Common myeloid progenitor, CD34-positive (primary cell): ENCODE results near the gene CASP2.

Experiments used
- CTCF ChIA-PET: fragments of 350-600 bp; sonication (Branson Sonifier 250); formaldehyde crosslinking; loops from one replicate; lab custom pipeline; 2021; ENCODE audit warnings: antibody characterized with exemption; lab: Charles Lee
- POLR2A ChIA-PET: fragments of 350-600 bp; sonication (Branson Sonifier 250); formaldehyde crosslinking; loops from one replicate; lab custom pipeline; 2021; ENCODE audit warnings: antibody characterized with exemption; lab: Charles Lee
- DNase-seq, 3 donors: peaks; one replicate each; pipeline versions ENCODE4 v3.0.0 to v3.0.0-alpha.2; 2013
- H3K27ac ChIP-seq, 2 experiments: 1 replicate in 1 of 2; 2 replicates in 1 of 2; pipeline ENCODE4 v1.7.0; 2013; ENCODE audit warnings: inconsistent platforms in 2 of 2, low read length in 2 of 2, mild to moderate bottlenecking in 2 of 2, low read depth in 1 of 2, moderate library complexity in 1 of 2; ENCODE audit not compliant: severe bottlenecking in 2 of 2, insufficient read depth in 1 of 2, poor library complexity in 1 of 2
- H3K27me3 ChIP-seq, 5 experiments: replicated peaks in 2 of 5; 1 replicate in 3 of 5; 2 replicates in 2 of 5; pipeline versions ENCODE4 v1.6.1 to v1.7.0; 2013; ENCODE audit warnings: low read length in 4 of 5, mild to moderate bottlenecking in 2 of 5, moderate library complexity in 2 of 5, inconsistent platforms in 1 of 5; ENCODE audit not compliant: insufficient read depth in 5 of 5, control insufficient read depth in 4 of 5
- H3K36me3 ChIP-seq, 4 experiments: 1 replicate in 2 of 4; 2 replicates in 2 of 4; pipeline versions ENCODE4 v1.6.1 to v1.7.0; 2013; ENCODE audit warnings: low read length in 3 of 4, control low read depth in 1 of 4, mild to moderate bottlenecking in 1 of 4; ENCODE audit not compliant: control insufficient read depth in 4 of 4, insufficient read depth in 4 of 4
- H3K4me1 ChIP-seq, 4 experiments: 1 replicate in 3 of 4; 2 replicates in 1 of 4; pipeline versions ENCODE4 v1.6.1 to v1.7.1; 2013; ENCODE audit warnings: low read length in 3 of 4, mild to moderate bottlenecking in 3 of 4, control low read depth in 1 of 4, inconsistent platforms in 1 of 4, moderate library complexity in 1 of 4; ENCODE audit not compliant: control insufficient read depth in 4 of 4, insufficient read depth in 4 of 4; ENCODE audit errors: control extremely low read depth in 1 of 4
- H3K4me3 ChIP-seq, 7 experiments: 1 replicate in 4 of 7; 2 replicates in 3 of 7; pipeline versions ENCODE4 v1.5.1 to v1.7.0; 2013; ENCODE audit warnings: mild to moderate bottlenecking in 7 of 7, low read length in 6 of 7, moderate library complexity in 6 of 7, inconsistent platforms in 2 of 7, low read depth in 2 of 7, control low read depth in 1 of 7; ENCODE audit not compliant: insufficient read depth in 4 of 7, control insufficient read depth in 1 of 7; ENCODE audit errors: extremely low read depth in 1 of 7
- H3K9me3 ChIP-seq, 5 experiments: 1 replicate in 4 of 5; 2 replicates in 1 of 5; pipeline versions ENCODE4 v1.6.1 to v1.7.1; 2013; ENCODE audit warnings: low read length in 4 of 5, mild to moderate bottlenecking in 2 of 5, inconsistent platforms in 1 of 5, low read depth in 1 of 5, moderate library complexity in 1 of 5; ENCODE audit not compliant: control insufficient read depth in 4 of 5, insufficient read depth in 2 of 5; ENCODE audit errors: control extremely low read depth in 1 of 5
- WGBS: methylation state at CpG from one replicate; pipeline ENCODE4 v1.1.5; 2013; ENCODE audit not compliant: insufficient coverage; 5-methylcytosine and 5-hydroxymethylcytosine counted together

CASP2 gene

DNA sequence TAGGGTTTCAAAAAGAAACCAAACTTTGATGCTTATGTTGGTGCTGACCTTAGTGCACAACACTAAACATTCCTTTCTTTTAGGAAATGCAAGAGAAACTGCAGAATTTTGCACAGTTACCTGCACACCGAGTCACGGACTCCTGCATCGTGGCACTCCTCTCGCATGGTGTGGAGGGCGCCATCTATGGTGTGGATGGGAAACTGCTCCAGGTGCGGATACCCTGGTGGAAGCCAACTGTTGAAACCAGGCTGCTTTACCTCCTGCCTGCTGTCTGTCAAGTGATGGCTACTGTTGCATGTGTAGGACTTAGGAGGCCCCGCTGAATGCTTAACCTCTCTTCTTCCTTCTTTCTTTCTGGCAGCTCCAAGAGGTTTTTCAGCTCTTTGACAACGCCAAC is 11.7 kb downstream of the CASP2 start:
- Histone ChIP-seq H3K27ac (peak overlapping the region; percentile 95 to 98), H3K36me3 (peaks cover 31 to 87% (median 57%) of the 10 kb centered on the region in 4 experiments), H3K9me3 (no peaks in the 10 kb centered on the region), H3K4me1 (peaks cover 45 to 71% (median 60%) of the 10 kb centered on the region in 4 experiments), H3K27me3 (no peaks in the 10 kb centered on the region), H3K4me3 (no peak overlapping the region)
- DNase-seq: peak; percentile 34 to 61 (median 49)
- ChIA-PET CTCF (interaction anchor here (0.7 to 5.1 kb wide), 15 partner anchors 9 to 84 kb away, joined by 3 to 44 read pairs (median 5); partner anchors contain the start of gene CASP2), POLR2A (no interaction called here)
- 82% methylated on average over 8 of the region's 8 CpGs for WGBS

DNA sequence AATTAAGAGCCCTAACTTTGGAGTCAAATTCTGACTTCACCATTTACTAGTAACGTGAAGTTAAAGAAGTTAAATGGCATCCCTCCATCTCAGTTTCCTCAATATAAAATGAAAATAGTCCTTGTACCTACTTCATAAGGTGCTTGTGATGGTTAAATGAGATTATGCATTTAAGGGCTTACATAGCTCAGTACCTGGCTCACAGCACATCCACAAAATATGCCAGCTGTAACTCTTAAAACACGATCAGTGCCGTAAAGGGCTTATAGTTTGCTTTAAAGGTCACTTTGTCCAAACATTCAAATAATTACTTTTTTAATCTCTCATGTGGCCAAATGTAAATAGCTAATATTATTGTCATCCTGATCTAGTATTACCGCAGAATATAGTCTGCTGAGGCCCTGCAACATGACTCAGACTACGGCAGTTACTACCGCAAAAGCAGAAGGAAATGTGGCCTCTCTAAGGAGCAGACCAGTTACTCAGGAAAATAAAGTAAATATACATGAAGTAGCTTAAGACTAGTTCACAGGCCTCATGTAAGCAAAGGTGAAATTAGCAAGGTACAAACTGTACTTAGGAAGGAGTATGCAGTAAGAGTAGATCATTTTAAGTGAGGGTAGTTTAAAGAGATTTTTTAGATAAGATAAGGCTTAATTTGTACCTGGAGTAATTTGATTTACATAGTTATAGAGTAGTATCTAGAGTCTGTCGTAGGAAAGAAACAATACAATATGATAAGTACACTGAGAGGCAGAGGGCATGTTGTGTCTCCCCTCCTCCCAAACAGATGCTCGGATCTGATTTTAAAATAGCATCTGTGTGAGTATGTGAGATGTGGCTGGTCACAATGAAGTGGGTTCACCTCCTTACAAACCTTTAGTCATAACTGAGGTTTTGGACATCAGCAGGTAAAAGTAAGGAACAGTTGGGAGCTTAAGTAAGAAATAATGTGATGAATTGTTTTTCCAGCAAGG is 13.1 kb downstream of the CASP2 start:
- ChIA-PET CTCF (interaction anchor here (0.7 to 5.1 kb wide), 15 partner anchors 8 to 87 kb away, joined by 3 to 44 read pairs (median 5); partner anchors contain the start of gene GSTK1), POLR2A (interaction anchor here (0.8 to 1.3 kb wide), 4 partner anchors 9 to 79 kb away, joined by 3 to 6 read pairs (median 4); partner anchors contain the start of gene GSTK1)
- Histone ChIP-seq H3K4me1 (peaks cover 38 to 69% (median 47%) of the 10 kb centered on the region in 4 experiments), H3K4me3 (peak overlapping the region in 4 of 7 experiments; percentile 4 to 53 (median 40)), H3K9me3 (no peaks in the 10 kb centered on the region), H3K36me3 (peaks cover 23 to 85% (median 56%) of the 10 kb centered on the region in 4 experiments), H3K27ac (peak overlapping the region; percentile 95 to 98), H3K27me3 (no peaks in the 10 kb centered on the region)
- peak; percentile 86 to 97 (median 95) for DNase-seq
- WGBS: 5% methylated on average over 7 of the region's 8 CpGs

DNA sequence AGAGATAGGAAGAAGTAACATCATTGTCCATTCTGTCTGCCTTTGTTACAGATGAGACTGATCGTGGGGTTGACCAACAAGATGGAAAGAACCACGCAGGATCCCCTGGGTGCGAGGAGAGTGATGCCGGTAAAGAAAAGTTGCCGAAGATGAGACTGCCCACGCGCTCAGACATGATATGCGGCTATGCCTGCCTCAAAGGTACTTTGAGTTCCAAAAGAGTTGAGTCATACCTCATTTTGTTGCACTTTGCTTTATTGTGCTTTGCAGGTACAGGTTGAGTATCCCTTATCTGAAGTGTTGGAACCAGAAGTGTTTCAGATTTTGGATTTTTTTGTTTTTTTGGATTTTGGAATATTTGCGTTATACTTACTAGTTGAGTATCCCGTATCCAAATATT is 15.6 kb downstream of the CASP2 start:
- Histone ChIP-seq H3K9me3 (no peaks in the 10 kb centered on the region), H3K4me1 (peaks cover 33 to 75% (median 52%) of the 10 kb centered on the region in 4 experiments), H3K36me3 (peaks cover 24 to 89% (median 56%) of the 10 kb centered on the region in 4 experiments), H3K27me3 (no peaks in the 10 kb centered on the region), H3K27ac (no peak overlapping the region), H3K4me3 (no peak overlapping the region)
- 93% methylated on average over 8 of the region's 10 CpGs for WGBS
- POLR2A ChIA-PET: interaction anchor here (0.6 kb wide), 1 partner anchor 111 kb away, joined by 3 read pairs; no protein-coding TSS in a partner anchor
- CTCF ChIA-PET: interaction anchor here (0.9 to 7.5 kb wide), 4 partner anchors 9 to 71 kb away, joined by 3 to 108 read pairs (median 4); no protein-coding TSS in a partner anchor
- no peak for DNase-seq

DNA sequence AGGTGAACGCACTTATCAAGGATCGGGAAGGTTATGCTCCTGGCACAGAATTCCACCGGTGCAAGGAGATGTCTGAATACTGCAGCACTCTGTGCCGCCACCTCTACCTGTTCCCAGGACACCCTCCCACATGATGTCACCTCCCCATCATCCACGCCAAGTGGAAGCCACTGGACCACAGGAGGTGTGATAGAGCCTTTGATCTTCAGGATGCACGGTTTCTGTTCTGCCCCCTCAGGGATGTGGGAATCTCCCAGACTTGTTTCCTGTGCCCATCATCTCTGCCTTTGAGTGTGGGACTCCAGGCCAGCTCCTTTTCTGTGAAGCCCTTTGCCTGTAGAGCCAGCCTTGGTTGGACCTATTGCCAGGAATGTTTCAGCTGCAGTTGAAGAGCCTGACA is 16.8 kb downstream of the CASP2 start:
- no peak overlapping the region for H3K4me3 ChIP-seq
- POLR2A ChIA-PET: no interaction called here

DNA sequence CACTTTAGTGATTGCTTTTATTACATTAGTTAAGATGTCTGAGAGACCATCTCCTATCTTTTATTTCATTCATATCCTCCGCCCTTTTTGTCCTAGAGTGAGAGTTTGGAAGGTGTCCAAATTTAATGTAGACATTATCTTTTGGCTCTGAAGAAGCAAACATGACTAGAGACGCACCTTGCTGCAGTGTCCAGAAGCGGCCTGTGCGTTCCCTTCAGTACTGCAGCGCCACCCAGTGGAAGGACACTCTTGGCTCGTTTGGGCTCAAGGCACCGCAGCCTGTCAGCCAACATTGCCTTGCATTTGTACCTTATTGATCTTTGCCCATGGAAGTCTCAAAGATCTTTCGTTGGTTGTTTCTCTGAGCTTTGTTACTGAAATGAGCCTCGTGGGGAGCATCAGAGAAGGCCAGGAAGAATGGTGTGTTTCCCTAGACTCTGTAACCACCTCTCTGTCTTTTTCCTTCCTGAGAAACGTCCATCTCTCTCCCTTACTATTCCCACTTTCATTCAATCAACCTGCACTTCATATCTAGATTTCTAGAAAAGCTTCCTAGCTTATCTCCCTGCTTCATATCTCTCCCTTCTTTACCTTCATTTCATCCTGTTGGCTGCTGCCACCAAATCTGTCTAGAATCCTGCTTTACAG is 17.4 kb downstream of the CASP2 start:
- ChIA-PET CTCF (interaction anchor here (0.6 to 7.5 kb wide), 28 partner anchors 8 to 199 kb away, joined by 3 to 108 read pairs (median 4); partner anchors contain the start of gene CLCN1), POLR2A (no interaction called here)
- Histone ChIP-seq H3K4me3 (no peak overlapping the region), H3K27me3 (no peaks in the 10 kb centered on the region), H3K9me3 (no peaks in the 10 kb centered on the region), H3K27ac (peak overlapping the region in 1 of 2 experiments; percentile 27), H3K4me1 (peaks cover 23 to 62% (median 39%) of the 10 kb centered on the region in 4 experiments), H3K36me3 (peaks cover 23 to 75% (median 48%) of the 10 kb centered on the region in 4 experiments)
- DNase-seq: peak; percentile 67 to 78 (median 77)
- WGBS: 68% methylated on average over 7 of the region's 10 CpGs

More for the DNA sequence above, 16.8 kb downstream of the CASP2 start:
- no peak for DNase-seq
- WGBS: 93% methylated on average over 6 of the region's 6 CpGs
- Histone ChIP-seq H3K27ac (peak overlapping the region in 1 of 2 experiments; percentile 27), H3K27me3 (no peaks in the 10 kb centered on the region), H3K36me3 (peaks cover 23 to 81% (median 53%) of the 10 kb centered on the region in 4 experiments), H3K4me1 (peaks cover 27 to 64% (median 42%) of the 10 kb centered on the region in 4 experiments), H3K9me3 (no peaks in the 10 kb centered on the region)
- CTCF ChIA-PET: interaction anchor here (0.7 to 7.5 kb wide), 23 partner anchors 8 to 199 kb away, joined by 3 to 108 read pairs (median 3); partner anchors contain the start of gene CLCN1

DNA sequence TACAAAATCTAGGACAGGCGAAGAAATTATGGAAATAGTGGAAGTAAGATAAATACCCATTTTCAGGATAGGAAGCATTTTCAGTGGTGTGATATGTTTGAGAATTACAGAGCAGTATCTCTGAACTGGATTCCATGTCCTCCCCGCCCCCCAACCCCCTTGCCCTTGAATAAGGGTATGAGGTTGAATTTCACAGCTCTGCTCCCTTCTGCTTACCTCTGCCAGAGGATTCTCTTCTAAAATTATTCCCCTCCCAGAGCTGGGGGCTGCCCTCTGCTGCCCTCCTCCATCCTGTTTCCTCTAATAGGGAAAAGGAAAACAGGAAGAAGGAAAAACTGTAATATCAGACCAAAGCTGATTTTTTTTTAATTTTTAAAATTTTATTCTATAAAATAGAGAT is 20.5 kb downstream of the CASP2 start:
- no peak for DNase-seq
- Histone ChIP-seq H3K27ac (peak overlapping the region in 1 of 2 experiments; percentile 47), H3K36me3 (peaks cover 12 to 52% (median 32%) of the 10 kb centered on the region in 4 experiments), H3K4me3 (no peak overlapping the region), H3K9me3 (no peaks in the 10 kb centered on the region), H3K4me1 (peaks cover 6 to 37% (median 18%) of the 10 kb centered on the region in 4 experiments), H3K27me3 (no peaks in the 10 kb centered on the region)
- 89% methylated on average over 1 of the region's 2 CpGs for WGBS
- POLR2A ChIA-PET: interaction anchor here (1.3 kb wide), 1 partner anchor 72 kb away, joined by 3 read pairs; no protein-coding TSS in a partner anchor
- CTCF ChIA-PET: interaction anchor here (0.8 to 7.5 kb wide), 10 partner anchors 9 to 93 kb away, joined by 3 to 108 read pairs (median 4); partner anchors contain the start of gene CASP2
